Measurements from ENCODE around the gene COBL.

Gene COBL

GRCh38 chr7:50977421-50977820 is 339.2 kb downstream of the COBL start:
- no peak for DNase-seq

GRCh38 chr7:50976064-50976463 is 340.5 kb downstream of the COBL start:
- no peak for DNase-seq

GRCh38 chr7:50974240-50974639 is 342.4 kb downstream of the COBL start:
- DNase-seq = no peak

- DNase-seq = no peak
Observed at GRCh38 chr7:50973814-50974213, 342.8 kb downstream of the COBL start.

- DNase-seq = no peak
Observed at GRCh38 chr7:50970092-50970491, 346.5 kb downstream of the COBL start.
